Astrocyte (in vitro differentiated cells and primary cell): Measurements from ENCODE around the gene ARNT2. TPM values are rescaled to one million over a fixed set of nuclear protein-coding genes. Genes with fewer than 3 reads are reported as not detected.
A peak's percentile ranks its signal among the peaks of the same experiment; 100 is the strongest.

ENCODE experiments used
- DNase-seq: peaks from one replicate; pipeline ENCODE4 v3.0.0-alpha.2; 2010; ENCODE audit warnings: low read depth
- FAIRE-seq: peaks from 2 replicates; lab custom pipeline; 2011; peaks lifted over from hg19 to GRCh38; lab: Jason Lieb, UNC
- H2AFZ ChIP-seq: 2 replicates; pipeline ENCODE4 v1.6.0; 2012; ENCODE audit warnings: low read depth, low read length, inconsistent platforms
- H3K27ac ChIP-seq: 2 replicates; pipeline ENCODE4 v1.5.1; 2011; ENCODE audit warnings: low read depth, low read length, inconsistent platforms
- H3K27me3 ChIP-seq: 2 replicates; pipeline ENCODE4 v1.6.0; 2011; ENCODE audit warnings: low read length, inconsistent platforms; ENCODE audit not compliant: insufficient read depth
- H3K36me3 ChIP-seq: 2 replicates; pipeline ENCODE4 v1.5.1; 2011; ENCODE audit warnings: low read length, inconsistent platforms; ENCODE audit not compliant: insufficient read depth
- H3K4me1 ChIP-seq: 2 replicates; pipeline ENCODE4 v1.5.1; 2011; ENCODE audit warnings: low read length, inconsistent platforms; ENCODE audit not compliant: insufficient read depth
- H3K4me2 ChIP-seq: 2 replicates; pipeline ENCODE4 v1.6.0; 2012; ENCODE audit warnings: low read length, inconsistent platforms
- H3K4me3 ChIP-seq: 2 replicates; pipeline ENCODE4 v1.5.1; 2011; ENCODE audit warnings: low read depth, mild to moderate bottlenecking, low read length, inconsistent platforms; ENCODE audit not compliant: insufficient read depth
- H3K79me2 ChIP-seq: 2 replicates; pipeline ENCODE4 v1.6.0; 2012; ENCODE audit warnings: mild to moderate bottlenecking, low read length, inconsistent platforms; ENCODE audit not compliant: insufficient read depth
- H3K9ac ChIP-seq: 2 replicates; pipeline ENCODE4 v1.6.0; 2012; ENCODE audit warnings: mild to moderate bottlenecking, low read length, inconsistent platforms
- H3K9me3 ChIP-seq: 2 replicates; pipeline ENCODE4 v1.5.1; 2012; ENCODE audit warnings: low read depth, mild to moderate bottlenecking, low read length, inconsistent platforms; ENCODE audit not compliant: insufficient read depth
- H4K20me1 ChIP-seq: 2 replicates; pipeline ENCODE4 v1.6.0; 2012; ENCODE audit warnings: low read length, inconsistent platforms; ENCODE audit not compliant: insufficient read depth
- H3K27ac Mint-ChIP-seq: one replicate; pipeline ENCODE4 v1.8.0; 2021; ENCODE audit warnings: mild to moderate bottlenecking, mixed read lengths; ENCODE audit not compliant: unreplicated experiment
- H3K27me3 Mint-ChIP-seq: one replicate; pipeline ENCODE4 v1.8.0; 2021; ENCODE audit warnings: low read depth, mixed read lengths; ENCODE audit not compliant: unreplicated experiment
- H3K36me3 Mint-ChIP-seq: one replicate; pipeline ENCODE4 v1.8.0; 2021; ENCODE audit warnings: low read depth, mixed read lengths; ENCODE audit not compliant: unreplicated experiment
- H3K4me1 Mint-ChIP-seq: one replicate; pipeline ENCODE4 v1.8.0; 2021; ENCODE audit warnings: low read depth, mixed read lengths; ENCODE audit not compliant: unreplicated experiment
- H3K4me3 Mint-ChIP-seq: one replicate; pipeline ENCODE4 v1.8.0; 2021; ENCODE audit warnings: mild to moderate bottlenecking, moderate library complexity, mixed read lengths; ENCODE audit not compliant: unreplicated experiment
- H3K9me3 Mint-ChIP-seq: one replicate; pipeline ENCODE4 v1.8.0; 2021; ENCODE audit warnings: mild to moderate bottlenecking, mixed read lengths; ENCODE audit not compliant: unreplicated experiment
- CTCF ChIP-seq: IDR thresholded peaks from 2 replicates; pipeline ENCODE4 v1.5.1; 2011; ENCODE audit warnings: low read depth, mild to moderate bottlenecking, inconsistent platforms, low read length, moderate library complexity; ENCODE audit not compliant: insufficient read depth
- EZH2 ChIP-seq: IDR thresholded peaks from 2 replicates; pipeline ENCODE4 v1.6.1; 2012; ENCODE audit warnings: mild to moderate bottlenecking, low read length, inconsistent platforms; ENCODE audit not compliant: insufficient read depth
- total RNA-seq: library from RNA; stranded (reverse); gene quantifications from 2 replicates; pipeline ENCODE4 v1.2.1, GENCODE V29; 2021

The ARNT2 gene
- total RNA-seq, 1 donor from 2014 or later: 3.5 TPM

- TF ChIP-seq CTCF (no peak), EZH2 (no peak)
- no peaks in the 10 kb centered on the region for H3K9me3 ChIP-seq
- peaks cover 7% of the 10 kb centered on the region for H3K4me1 ChIP-seq
- H3K4me3 Mint-ChIP-seq: no peak overlapping the region
- peaks cover 2% of the 10 kb centered on the region for H3K27me3 ChIP-seq
- H3K27me3 Mint-ChIP-seq: peaks cover 33% of the 10 kb centered on the region
- H2AFZ ChIP-seq: no peak overlapping the region
- no peaks in the 10 kb centered on the region for H3K36me3 ChIP-seq
- no peaks in the 10 kb centered on the region for H3K79me2 ChIP-seq
- no peak for FAIRE-seq
- H3K4me1 Mint-ChIP-seq: peaks cover 3% of the 10 kb centered on the region
- no peaks in the 10 kb centered on the region for H3K9me3 Mint-ChIP-seq
- no peak overlapping the region for H3K27ac ChIP-seq
- peak; percentile 22 for DNase-seq
- no peak overlapping the region for H3K4me3 ChIP-seq
- H3K4me2 ChIP-seq: peak overlapping the region; percentile 10
- no peak overlapping the region for H3K27ac Mint-ChIP-seq
- no peaks in the 10 kb centered on the region for H3K36me3 Mint-ChIP-seq
- H3K9ac ChIP-seq: no peak overlapping the region
- H4K20me1 ChIP-seq: no peaks in the 10 kb centered on the region
Observed at GRCh38 chr15:80401456-80401855, 2.7 kb upstream of the ARNT2 start.

- Histone ChIP-seq H3K4me3 (no peak overlapping the region), H3K4me2 (no peak overlapping the region), H3K36me3 (no peaks in the 10 kb centered on the region), H3K27ac (no peak overlapping the region), H3K9me3 (no peaks in the 10 kb centered on the region), H3K27me3 (peaks cover 2% of the 10 kb centered on the region), H3K4me1 (peaks cover 7% of the 10 kb centered on the region), H3K9ac (no peak overlapping the region), H2AFZ (no peak overlapping the region), H4K20me1 (no peaks in the 10 kb centered on the region), H3K79me2 (peaks cover 6% of the 10 kb centered on the region)
- Mint-ChIP-seq H3K9me3 (no peaks in the 10 kb centered on the region), H3K36me3 (no peaks in the 10 kb centered on the region), H3K4me1 (peaks cover 3% of the 10 kb centered on the region), H3K27ac (no peak overlapping the region), H3K4me3 (no peak overlapping the region), H3K27me3 (peaks cover 26% of the 10 kb centered on the region)
- TF ChIP-seq EZH2 (no peak), CTCF (no peak)
- FAIRE-seq (no peak), DNase-seq (no peak)
Observed at GRCh38 chr15:80402339-80402738, 1.8 kb upstream of the ARNT2 start.

- peak overlapping the region; percentile 82 for H2AFZ ChIP-seq
- H3K27me3 Mint-ChIP-seq: peaks cover 26% of the 10 kb centered on the region
- H3K9me3 Mint-ChIP-seq: no peaks in the 10 kb centered on the region
- no peaks in the 10 kb centered on the region for H4K20me1 ChIP-seq
- no peaks in the 10 kb centered on the region for H3K36me3 Mint-ChIP-seq
- H3K9ac ChIP-seq: peak overlapping the region; percentile 77
- peaks cover 3% of the 10 kb centered on the region for H3K4me1 Mint-ChIP-seq
- H3K79me2 ChIP-seq: peaks cover 12% of the 10 kb centered on the region
- H3K27ac ChIP-seq: no peak overlapping the region
- no peaks in the 10 kb centered on the region for H3K27me3 ChIP-seq
- DNase-seq (no peak), FAIRE-seq (no peak)
- H3K36me3 ChIP-seq: no peaks in the 10 kb centered on the region
- H3K27ac Mint-ChIP-seq: no peak overlapping the region
- H3K4me3 ChIP-seq: peak overlapping the region; percentile 54
- peaks cover 7% of the 10 kb centered on the region for H3K4me1 ChIP-seq
- H3K9me3 ChIP-seq: no peaks in the 10 kb centered on the region
- no peak for TF ChIP-seq CTCF
- peak; percentile 38 for TF ChIP-seq EZH2
- H3K4me3 Mint-ChIP-seq: peak overlapping the region; percentile 66
- H3K4me2 ChIP-seq: peak overlapping the region; percentile 84
Observed at GRCh38 chr15:80403712-80404056, 498 bp upstream of the ARNT2 start.
